Measurements from ENCODE around the gene GCC2. TPM values are rescaled to one million over a fixed set of nuclear protein-coding genes. Genes with fewer than 3 reads are reported as not detected.
"Not testable (repeated sequence)": the region's sequence is repeated elsewhere in the genome, so short reads cannot be mapped to it uniquely, and the experiment has no call there.

Gene GCC2
- total RNA-seq, 2 experiments from 2014 or later, result 46.2 to 53.4 TPM

GRCh38 chr2:108541451-108541850, 92.4 kb downstream of the GCC2 start:
- no peak for DNase-seq
- H3K27me3 Mint-ChIP-seq, result no peaks in the 10 kb centered on the region
- H3K27ac Mint-ChIP-seq, result no peak overlapping the region
- ChIA-PET POLR2A (no interaction called here), CTCF (interaction anchor here (0.9 to 1.2 kb wide), 3 partner anchors 8 to 42 kb away, joined by 3 to 5 read pairs (median 3); partner anchors contain the start of gene LIMS1)
- no peak overlapping the region for H3K4me3 Mint-ChIP-seq
- peaks cover 16% of the 10 kb centered on the region for H3K36me3 Mint-ChIP-seq (ENCODE audit: low read depth)
- no peaks in the 10 kb centered on the region for H3K9me3 Mint-ChIP-seq
- H3K4me1 Mint-ChIP-seq, result peaks cover 30% of the 10 kb centered on the region

- no peak for DNase-seq
- Mint-ChIP-seq H3K4me1 (peaks cover 24% of the 10 kb centered on the region), H3K27ac (no peak overlapping the region), H3K27me3 (no peaks in the 10 kb centered on the region), H3K36me3 (ENCODE audit: low read depth) (peaks cover 16% of the 10 kb centered on the region), H3K4me3 (no peak overlapping the region), H3K9me3 (no peaks in the 10 kb centered on the region)
- CTCF ChIA-PET, result interaction anchor here (0.6 to 1.2 kb wide), 3 partner anchors 8 to 213 kb away, joined by 3 to 5 read pairs (median 4); partner anchors contain the start of gene LIMS1
- POLR2A ChIA-PET, result no interaction called here
Observed at GRCh38 chr2:108542071-108542470, 93.1 kb downstream of the GCC2 start.

GRCh38 chr2:108547606-108548005, 98.6 kb downstream of the GCC2 start:
- DNase-seq, result no peak
- POLR2A ChIA-PET, result no interaction called here
- H3K27me3 Mint-ChIP-seq, result no peaks in the 10 kb centered on the region
- no peaks in the 10 kb centered on the region for H3K4me1 Mint-ChIP-seq
- CTCF ChIA-PET, result no interaction called here
- peaks cover 8% of the 10 kb centered on the region for H3K36me3 Mint-ChIP-seq (ENCODE audit: low read depth)
- H3K27ac Mint-ChIP-seq, result no peak overlapping the region
- H3K4me3 Mint-ChIP-seq, result no peak overlapping the region
- H3K9me3 Mint-ChIP-seq, result no peaks in the 10 kb centered on the region

GRCh38 chr2:108548208-108549003, 99.4 kb downstream of the GCC2 start:
- Mint-ChIP-seq H3K36me3 (ENCODE audit: low read depth) (peaks cover 5% of the 10 kb centered on the region), H3K4me3 (no peak overlapping the region), H3K9me3 (no peaks in the 10 kb centered on the region), H3K4me1 (no peaks in the 10 kb centered on the region), H3K27me3 (no peaks in the 10 kb centered on the region), H3K27ac (no peak overlapping the region)
- ChIA-PET POLR2A (no interaction called here), CTCF (no interaction called here)
- DNase-seq, result no peak

- Mint-ChIP-seq H3K36me3 (ENCODE audit: low read depth) (peaks cover 2% of the 10 kb centered on the region), H3K9me3 (no peaks in the 10 kb centered on the region), H3K4me3 (no peak overlapping the region), H3K27me3 (no peaks in the 10 kb centered on the region), H3K27ac (no peak overlapping the region), H3K4me1 (no peaks in the 10 kb centered on the region)
- DNase-seq, result no peak
- POLR2A ChIA-PET, result no interaction called here
- CTCF ChIA-PET, result no interaction called here
Observed at GRCh38 chr2:108552566-108552965, 103.6 kb downstream of the GCC2 start.

GRCh38 chr2:108553209-108553919, 104.4 kb downstream of the GCC2 start:
- Mint-ChIP-seq H3K9me3 (no peaks in the 10 kb centered on the region), H3K36me3 (ENCODE audit: low read depth) (peaks cover 2% of the 10 kb centered on the region), H3K27ac (no peak overlapping the region), H3K27me3 (no peaks in the 10 kb centered on the region), H3K4me1 (no peaks in the 10 kb centered on the region), H3K4me3 (no peak overlapping the region)
- POLR2A ChIA-PET, result no interaction called here
- CTCF ChIA-PET, result no interaction called here
- DNase-seq, result no peak

- Mint-ChIP-seq H3K4me3 (no peak overlapping the region), H3K4me1 (peaks cover under 1% of the 10 kb centered on the region), H3K36me3 (ENCODE audit: low read depth) (peaks cover 2% of the 10 kb centered on the region), H3K27me3 (no peaks in the 10 kb centered on the region), H3K27ac (no peak overlapping the region), H3K9me3 (no peaks in the 10 kb centered on the region)
- DNase-seq, result no peak
- CTCF ChIA-PET, result interaction anchor here (1.8 kb wide), 1 partner anchor 19 kb away, joined by 4 read pairs; no protein-coding TSS in a partner anchor
- POLR2A ChIA-PET, result no interaction called here
Observed at GRCh38 chr2:108554528-108554927, 105.5 kb downstream of the GCC2 start.

- no peak for DNase-seq
- H3K4me3 Mint-ChIP-seq, result no peak overlapping the region
- no peak overlapping the region for H3K27ac Mint-ChIP-seq
- peaks cover 2% of the 10 kb centered on the region for H3K4me1 Mint-ChIP-seq
- H3K36me3 Mint-ChIP-seq (ENCODE audit: low read depth), result peaks cover 2% of the 10 kb centered on the region
- no peaks in the 10 kb centered on the region for H3K9me3 Mint-ChIP-seq
- ChIA-PET CTCF (interaction anchor here (1.8 kb wide), 1 partner anchor 18 kb away, joined by 4 read pairs; no protein-coding TSS in a partner anchor), POLR2A (no interaction called here)
- no peaks in the 10 kb centered on the region for H3K27me3 Mint-ChIP-seq
Observed at GRCh38 chr2:108555572-108555971, 106.6 kb downstream of the GCC2 start.

- H3K27me3 Mint-ChIP-seq; H3K9me3 Mint-ChIP-seq; H3K27ac Mint-ChIP-seq; H3K4me3 Mint-ChIP-seq; H3K36me3 Mint-ChIP-seq (ENCODE audit: low read depth); CTCF ChIA-PET; DNase-seq; POLR2A ChIA-PET; H3K4me1 Mint-ChIP-seq: not testable (repeated sequence)
Observed at GRCh38 chr2:108556581-108556980, 107.6 kb downstream of the GCC2 start.

Other genes with a start within 250 kb of the GCC2 start
- gene SULT1C3, start 209.2 kb upstream of the GCC2 start, total RNA-seq, result not detected
- not detected for gene SULT1C2, start 160.3 kb upstream of the GCC2 start, total RNA-seq
- not detected for gene SULT1C4, start 71.3 kb upstream of the GCC2 start, total RNA-seq
- gene LIMS1, start 85.3 kb downstream of the GCC2 start, total RNA-seq, result 10 to 100 TPM; 57.2 to 63.2 TPM